ENCODE results near the gene GTF3C1. TPM values are rescaled to one million over a fixed set of nuclear protein-coding genes. Genes with fewer than 3 reads are reported as not detected.

GTF3C1 gene
- total RNA-seq, 1 donor from 2014 or later = 54.3 TPM

DNA sequence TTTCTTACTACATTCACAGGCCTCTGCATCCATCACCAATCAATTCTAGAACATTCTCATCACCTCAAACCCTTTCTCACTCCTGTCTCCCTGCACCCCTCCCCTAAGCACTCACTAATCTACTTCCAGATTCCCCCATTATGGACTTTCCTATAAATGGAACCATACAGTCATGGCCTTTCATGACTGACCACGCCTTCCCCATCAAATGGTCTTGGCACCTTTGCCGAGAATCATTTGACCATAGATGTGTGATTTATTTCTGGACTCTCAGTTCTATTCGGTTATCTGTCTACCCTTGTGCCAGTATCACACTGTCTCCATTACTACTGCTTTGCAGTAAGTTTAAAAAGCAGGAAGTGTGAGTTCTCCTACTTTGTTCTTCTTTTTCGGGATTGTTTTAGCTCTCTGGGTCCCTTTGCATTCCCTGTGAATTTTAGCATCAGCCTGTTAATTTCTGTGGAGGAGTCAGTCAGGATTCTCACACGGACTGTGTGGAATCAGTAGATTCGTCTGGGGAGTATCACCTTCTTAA lies 27.5 kb downstream of the GTF3C1 start:
- H3K4me1 Mint-ChIP-seq = no peaks in the 10 kb centered on the region
- intact Hi-C loops (cut with micrococcal nuclease) = no loop called here
- H3K27ac Mint-ChIP-seq = no peak overlapping the region
- DNase-seq = no peak
- H3K9me3 Mint-ChIP-seq = no peaks in the 10 kb centered on the region
- H3K4me3 Mint-ChIP-seq = no peak overlapping the region
- peaks cover 43% of the 10 kb centered on the region for H3K36me3 Mint-ChIP-seq (ENCODE audit: low read depth)
- H3K27me3 Mint-ChIP-seq = no peaks in the 10 kb centered on the region

DNA sequence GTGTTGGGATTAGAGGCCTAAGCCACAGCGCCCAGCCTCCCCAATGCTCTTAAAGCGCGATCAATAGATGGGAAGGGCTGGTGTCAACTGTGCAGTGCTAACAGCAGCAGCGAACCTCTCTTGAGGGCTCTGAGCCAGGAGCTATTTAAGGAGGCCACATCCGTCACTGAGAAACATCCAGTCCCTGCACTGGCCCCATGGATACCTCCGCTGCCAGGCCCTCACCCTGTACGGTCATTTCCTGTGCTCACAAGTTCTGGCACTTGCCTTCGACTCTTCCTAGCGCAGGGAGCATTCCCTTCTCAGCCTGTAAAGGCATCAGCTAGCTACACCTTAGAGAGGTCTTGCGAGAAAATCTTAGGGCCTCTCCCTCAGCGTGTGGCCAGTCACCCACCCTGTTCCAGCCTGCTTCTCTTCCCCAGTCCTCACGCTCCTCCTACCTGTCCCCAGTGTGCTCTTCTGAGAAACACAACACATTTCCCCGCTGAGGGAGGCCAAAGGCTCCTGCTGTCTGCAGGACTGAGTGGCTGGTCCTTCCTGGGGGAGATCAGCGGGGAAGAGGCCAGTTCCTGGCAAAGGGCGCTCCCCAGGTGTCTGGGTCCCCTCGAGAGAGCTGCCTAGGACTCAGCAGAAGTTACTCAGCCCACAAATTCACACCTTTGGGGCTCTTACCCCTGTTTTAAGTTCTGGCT lies 28.6 kb downstream of the GTF3C1 start:
- no peak for DNase-seq
- intact Hi-C loops (cut with micrococcal nuclease) = no loop called here
- Mint-ChIP-seq H3K4me3 (no peak overlapping the region), H3K4me1 (no peaks in the 10 kb centered on the region), H3K36me3 (ENCODE audit: low read depth) (peaks cover 35% of the 10 kb centered on the region), H3K27me3 (no peaks in the 10 kb centered on the region), H3K27ac (no peak overlapping the region), H3K9me3 (no peaks in the 10 kb centered on the region)

DNA sequence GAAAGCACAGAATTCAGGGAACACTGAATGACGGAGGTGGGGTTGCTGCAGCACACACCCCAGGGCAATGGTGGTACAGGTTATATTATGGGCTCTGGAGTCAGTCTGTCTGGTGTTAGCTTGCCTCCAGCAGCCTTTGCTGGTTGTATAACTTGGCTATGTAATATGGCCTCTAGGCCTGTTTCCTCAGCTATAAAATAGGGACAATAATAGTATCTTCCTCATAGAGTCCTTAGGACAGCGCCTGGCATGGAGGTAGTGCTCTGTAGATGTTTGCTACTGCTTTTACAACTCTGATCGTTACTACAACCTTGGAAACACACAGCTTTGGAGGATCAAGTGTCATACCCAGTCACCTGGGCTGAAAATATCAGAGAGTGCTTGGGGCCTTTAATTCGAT lies 31.5 kb downstream of the GTF3C1 start:
- H3K9me3 Mint-ChIP-seq = no peaks in the 10 kb centered on the region
- no peaks in the 10 kb centered on the region for H3K4me1 Mint-ChIP-seq

DNA sequence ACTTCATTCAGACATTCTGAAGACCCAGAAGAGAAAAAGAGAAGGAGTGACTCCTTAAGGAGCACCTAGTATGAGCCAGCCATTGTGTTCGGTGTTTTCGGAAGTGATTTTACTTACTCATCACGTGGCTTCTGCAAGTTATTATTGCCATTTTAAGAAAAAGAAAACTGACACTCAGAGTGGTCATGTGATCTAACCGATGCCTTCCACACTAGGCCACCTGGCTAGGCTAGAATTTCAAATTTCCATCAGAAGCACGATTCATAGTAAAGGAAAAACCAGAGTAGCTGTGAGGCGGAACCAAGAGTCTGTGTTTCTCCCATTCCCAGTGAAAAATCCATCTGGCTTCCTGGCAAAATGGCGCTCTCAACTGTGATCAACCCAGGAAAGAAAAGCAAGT lies 32.0 kb downstream of the GTF3C1 start:
- DNase-seq = no peak
- intact Hi-C loops (cut with micrococcal nuclease) = no loop called here
- Mint-ChIP-seq H3K27me3 (no peaks in the 10 kb centered on the region), H3K4me1 (no peaks in the 10 kb centered on the region), H3K27ac (no peak overlapping the region), H3K36me3 (ENCODE audit: low read depth) (peaks cover 25% of the 10 kb centered on the region), H3K4me3 (no peak overlapping the region), H3K9me3 (no peaks in the 10 kb centered on the region)

More for the DNA sequence above, 31.5 kb downstream of the GTF3C1 start:
- intact Hi-C loops (cut with micrococcal nuclease) = no loop called here
- DNase-seq = no peak
- no peak overlapping the region for H3K27ac Mint-ChIP-seq
- H3K27me3 Mint-ChIP-seq = no peaks in the 10 kb centered on the region
- peaks cover 25% of the 10 kb centered on the region for H3K36me3 Mint-ChIP-seq (ENCODE audit: low read depth)
- H3K4me3 Mint-ChIP-seq = no peak overlapping the region

DNA sequence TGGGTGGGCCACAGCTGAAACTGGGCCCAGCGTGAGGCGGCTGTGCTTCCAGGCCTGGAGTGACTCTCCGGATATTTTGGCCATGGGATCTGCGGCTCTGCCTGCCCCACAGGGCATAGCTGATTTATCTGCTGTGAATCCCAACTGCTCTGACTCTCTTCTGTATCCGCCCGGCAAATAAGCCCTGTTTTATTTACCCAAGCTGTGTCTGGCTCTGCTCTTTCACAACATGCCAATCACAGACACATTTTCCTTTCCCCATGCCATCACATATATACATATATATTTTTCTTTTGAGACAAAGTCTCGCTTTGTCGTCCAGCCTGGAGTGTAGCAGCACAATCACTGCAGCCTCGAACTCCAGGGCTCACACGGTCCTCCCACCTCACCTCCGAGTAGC lies 33.3 kb downstream of the GTF3C1 start:
- no peak overlapping the region for H3K4me3 Mint-ChIP-seq
- no peak overlapping the region for H3K27ac Mint-ChIP-seq
- intact Hi-C loops (cut with micrococcal nuclease) = no loop called here
- H3K36me3 Mint-ChIP-seq (ENCODE audit: low read depth) = peaks cover 26% of the 10 kb centered on the region
- no peaks in the 10 kb centered on the region for H3K27me3 Mint-ChIP-seq
- no peaks in the 10 kb centered on the region for H3K9me3 Mint-ChIP-seq
- H3K4me1 Mint-ChIP-seq = no peaks in the 10 kb centered on the region
- no peak for DNase-seq

DNA sequence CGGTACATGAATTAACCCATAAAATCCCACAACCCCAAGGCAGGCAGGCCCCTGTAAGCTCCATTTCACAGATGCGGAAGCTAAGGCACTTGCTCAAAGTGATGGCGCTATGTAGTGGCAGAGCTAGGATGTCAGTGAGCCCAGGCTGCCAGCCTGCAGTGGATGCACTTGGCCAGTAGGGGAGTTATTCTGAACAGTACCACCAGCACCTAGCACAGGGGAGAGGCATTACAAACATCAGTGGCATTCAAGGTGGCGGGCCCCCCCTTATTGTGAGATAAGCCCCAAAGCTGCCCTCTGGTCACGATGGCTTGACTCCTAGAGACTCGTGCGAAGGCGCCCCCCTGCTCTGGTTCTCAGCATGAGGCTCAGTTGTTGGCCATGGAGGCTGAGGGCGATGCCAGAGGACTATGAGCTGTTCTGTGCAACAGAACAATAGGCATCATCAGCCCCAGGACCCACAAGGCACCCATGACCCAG lies 33.8 kb downstream of the GTF3C1 start:
- DNase-seq = peak; percentile 75
- H3K4me1 Mint-ChIP-seq = no peaks in the 10 kb centered on the region
- H3K27me3 Mint-ChIP-seq = no peaks in the 10 kb centered on the region
- intact Hi-C loops (cut with micrococcal nuclease) = no loop called here
- H3K36me3 Mint-ChIP-seq (ENCODE audit: low read depth) = peaks cover 26% of the 10 kb centered on the region
- no peak overlapping the region for H3K4me3 Mint-ChIP-seq
- no peaks in the 10 kb centered on the region for H3K9me3 Mint-ChIP-seq
- H3K27ac Mint-ChIP-seq = no peak overlapping the region

DNA sequence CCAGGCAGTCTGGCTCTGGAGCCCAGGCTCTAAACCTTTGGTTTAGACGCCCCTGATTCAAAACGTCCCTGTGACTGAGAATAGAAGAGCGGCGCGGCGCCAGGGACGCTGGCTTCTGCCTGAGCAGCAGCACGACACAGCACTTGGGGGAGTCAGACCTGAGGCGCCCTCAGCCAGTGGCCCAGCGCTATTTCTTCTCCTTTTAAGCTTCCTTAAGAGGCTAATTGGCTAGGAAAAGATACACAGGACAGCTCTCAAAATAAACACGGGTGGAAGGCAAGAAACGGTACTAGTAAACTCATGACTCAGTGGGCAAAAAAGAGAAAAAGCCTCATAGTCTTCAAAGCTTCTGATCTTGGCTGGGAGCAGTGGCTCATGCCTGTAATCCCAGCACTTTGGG lies 34.9 kb downstream of the GTF3C1 start:
- no peak for DNase-seq
- Mint-ChIP-seq H3K9me3 (no peaks in the 10 kb centered on the region), H3K4me1 (no peaks in the 10 kb centered on the region), H3K27ac (no peak overlapping the region), H3K4me3 (no peak overlapping the region), H3K36me3 (ENCODE audit: low read depth) (peaks cover 26% of the 10 kb centered on the region), H3K27me3 (no peaks in the 10 kb centered on the region)
- intact Hi-C loops (cut with micrococcal nuclease) = no loop called here

DNA sequence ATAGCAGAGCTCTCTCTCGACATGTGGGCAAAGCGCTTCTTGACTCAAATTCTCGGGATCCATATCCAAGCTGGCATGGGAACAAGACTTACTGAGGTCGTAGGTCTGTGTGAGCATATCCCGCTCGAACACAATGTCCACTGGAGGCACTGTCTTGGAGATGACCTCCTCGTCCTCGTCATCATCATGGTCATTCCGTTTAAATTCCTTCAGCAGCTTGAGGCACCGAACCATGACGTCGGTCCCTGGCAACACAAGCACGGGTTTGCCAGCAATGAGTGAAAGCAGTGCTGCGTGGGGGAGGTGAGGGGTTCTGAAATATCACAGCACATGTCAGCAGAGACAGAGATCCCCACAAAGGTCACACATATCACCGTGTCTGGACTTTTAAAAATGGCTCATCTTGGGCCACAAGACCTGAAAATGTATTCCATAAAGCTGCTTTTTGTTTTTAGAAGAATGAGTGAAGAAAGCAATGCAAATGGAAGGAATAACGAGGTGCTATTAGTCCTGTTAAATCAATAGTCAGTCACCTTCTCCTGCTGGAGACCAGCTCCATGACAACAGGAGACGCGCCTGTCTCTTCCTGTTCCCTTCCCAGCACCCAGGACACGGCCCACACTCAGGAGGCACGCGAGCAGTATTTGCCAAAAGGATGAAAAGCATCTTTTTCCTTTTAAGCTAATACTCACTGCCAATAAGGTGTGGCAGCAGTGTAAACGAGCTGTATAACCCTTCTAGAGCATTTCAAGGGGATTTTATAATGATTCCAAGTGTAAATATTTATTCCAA lies 37.9 kb downstream of the GTF3C1 start:
- no peak overlapping the region for H3K4me3 Mint-ChIP-seq
- H3K9me3 Mint-ChIP-seq = no peaks in the 10 kb centered on the region
- H3K36me3 Mint-ChIP-seq (ENCODE audit: low read depth) = peaks cover 30% of the 10 kb centered on the region
- no peaks in the 10 kb centered on the region for H3K27me3 Mint-ChIP-seq
- intact Hi-C loops (cut with micrococcal nuclease) = no loop called here
- no peak overlapping the region for H3K27ac Mint-ChIP-seq
- DNase-seq = no peak
- H3K4me1 Mint-ChIP-seq = no peaks in the 10 kb centered on the region

DNA sequence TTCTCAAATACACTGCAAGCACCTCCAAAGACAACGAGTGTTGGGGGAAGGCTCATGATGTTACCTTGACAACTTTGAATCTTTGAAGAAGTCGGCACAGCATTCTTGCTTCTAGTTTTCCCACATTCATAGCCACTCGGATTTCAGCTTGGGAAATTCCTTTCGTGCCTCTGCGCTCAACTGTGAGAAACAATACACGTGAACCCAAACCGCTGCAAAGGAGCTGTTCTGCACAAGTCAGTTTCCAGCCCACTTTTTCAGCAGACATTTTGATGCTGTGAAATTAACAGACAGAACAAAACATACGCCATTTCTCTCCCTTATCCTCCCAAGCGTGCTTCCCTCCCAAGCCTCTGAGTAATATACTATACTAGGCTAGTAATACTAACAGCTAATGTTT lies 41.2 kb downstream of the GTF3C1 start:
- H3K4me3 Mint-ChIP-seq = no peak overlapping the region
- no peaks in the 10 kb centered on the region for H3K27me3 Mint-ChIP-seq
- intact Hi-C loops (cut with micrococcal nuclease) = no loop called here
- DNase-seq = no peak
- H3K36me3 Mint-ChIP-seq (ENCODE audit: low read depth) = peaks cover 49% of the 10 kb centered on the region
- no peaks in the 10 kb centered on the region for H3K9me3 Mint-ChIP-seq
- H3K27ac Mint-ChIP-seq = no peak overlapping the region
- H3K4me1 Mint-ChIP-seq = no peaks in the 10 kb centered on the region

DNA sequence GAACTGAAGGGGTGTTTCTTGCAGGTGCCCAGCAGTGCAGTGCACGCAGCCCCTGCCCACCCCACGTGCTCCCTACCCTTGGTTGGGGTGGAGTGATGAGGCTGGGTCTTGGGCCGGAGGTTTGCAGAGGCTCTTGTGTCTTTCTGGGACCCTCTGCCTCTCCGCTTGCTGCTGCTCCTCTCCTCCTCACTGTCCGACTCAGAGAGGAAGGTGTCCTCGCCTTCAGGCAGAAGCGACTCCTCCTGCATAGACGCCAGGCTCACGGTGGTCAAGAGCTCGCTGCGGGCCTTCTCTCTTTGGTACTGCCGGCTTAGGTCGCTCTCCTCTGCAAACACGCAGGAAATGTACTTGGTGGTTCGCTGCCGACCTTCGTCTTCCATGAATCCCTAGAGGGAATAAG lies 42.9 kb downstream of the GTF3C1 start:
- H3K36me3 Mint-ChIP-seq (ENCODE audit: low read depth) = peaks cover 55% of the 10 kb centered on the region
- no peaks in the 10 kb centered on the region for H3K27me3 Mint-ChIP-seq
- no peak overlapping the region for H3K4me3 Mint-ChIP-seq
- intact Hi-C loops (cut with micrococcal nuclease) = no loop called here
- no peaks in the 10 kb centered on the region for H3K9me3 Mint-ChIP-seq
- no peak for DNase-seq
- no peak overlapping the region for H3K27ac Mint-ChIP-seq
- H3K4me1 Mint-ChIP-seq = no peaks in the 10 kb centered on the region

DNA sequence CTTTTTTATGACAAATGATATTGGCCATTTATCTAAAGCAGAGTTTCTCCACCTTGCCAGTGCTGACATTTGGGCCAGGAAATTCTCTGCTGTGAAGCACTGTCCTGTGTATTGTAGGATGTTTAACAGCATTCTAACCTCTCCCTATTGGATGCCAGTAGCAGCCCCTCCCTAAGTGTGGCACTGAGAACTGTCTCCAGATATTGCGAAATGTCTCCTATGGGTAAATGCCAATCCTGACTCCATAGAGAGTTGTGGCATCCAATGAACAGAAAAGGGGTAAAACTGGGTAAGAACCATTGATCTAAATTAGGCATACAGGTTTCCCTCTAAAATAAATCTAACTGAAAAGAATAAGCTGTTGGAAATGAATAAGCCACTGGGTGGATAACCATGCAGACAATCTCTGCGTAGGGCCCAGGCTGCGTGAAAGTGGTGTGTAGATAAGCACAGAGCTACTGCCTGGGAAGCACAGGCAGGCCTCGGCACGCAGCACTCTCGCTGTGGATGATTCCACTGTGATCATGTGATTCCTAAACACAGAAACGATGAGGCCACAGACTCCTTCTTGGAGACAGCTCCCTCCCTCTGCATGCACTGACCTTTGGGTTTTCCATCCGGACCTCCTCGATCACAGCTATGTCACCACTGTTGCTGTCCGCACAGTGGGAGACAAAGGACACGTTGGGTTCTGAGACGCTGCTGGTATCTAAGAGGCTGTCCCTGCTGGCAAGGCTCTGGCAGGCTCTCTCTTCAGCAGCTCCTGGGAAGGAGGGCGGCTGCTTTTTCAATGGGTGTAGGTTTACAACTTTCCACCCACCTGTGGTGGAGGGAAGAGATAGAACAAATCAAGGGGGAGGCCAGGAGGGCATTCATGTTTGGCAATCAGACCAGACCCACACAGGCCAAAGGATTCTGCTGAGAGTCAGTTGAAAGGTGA lies 44.1 kb downstream of the GTF3C1 start:
- Mint-ChIP-seq H3K36me3 (ENCODE audit: low read depth) (peaks cover 57% of the 10 kb centered on the region), H3K9me3 (no peaks in the 10 kb centered on the region), H3K4me1 (no peaks in the 10 kb centered on the region), H3K27me3 (no peaks in the 10 kb centered on the region), H3K4me3 (no peak overlapping the region), H3K27ac (no peak overlapping the region)
- no peak for DNase-seq
- intact Hi-C loops (cut with micrococcal nuclease) = no loop called here

DNA sequence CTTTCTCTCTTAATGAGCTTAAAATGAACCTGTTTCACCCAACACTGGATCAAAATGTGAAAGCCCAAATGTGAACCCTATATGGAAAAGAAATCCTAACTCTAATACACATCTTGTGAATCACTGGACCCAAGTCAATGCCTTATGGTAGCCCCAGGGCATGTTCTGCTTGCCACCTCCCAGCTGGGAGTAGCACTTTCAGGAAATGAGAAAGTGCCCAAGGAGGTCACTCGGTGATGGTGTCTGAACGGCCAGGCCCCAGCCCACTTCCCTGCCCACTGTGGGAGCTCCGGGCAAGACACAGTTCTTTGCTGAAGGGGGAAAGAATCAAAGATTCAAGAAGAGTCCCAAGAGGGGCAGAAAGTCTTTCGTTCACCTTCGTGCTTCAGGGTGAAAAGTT lies 46.1 kb downstream of the GTF3C1 start:
- Mint-ChIP-seq H3K4me3 (no peak overlapping the region), H3K36me3 (ENCODE audit: low read depth) (peaks cover 58% of the 10 kb centered on the region)
- intact Hi-C loops (cut with micrococcal nuclease) = no loop called here

DNA sequence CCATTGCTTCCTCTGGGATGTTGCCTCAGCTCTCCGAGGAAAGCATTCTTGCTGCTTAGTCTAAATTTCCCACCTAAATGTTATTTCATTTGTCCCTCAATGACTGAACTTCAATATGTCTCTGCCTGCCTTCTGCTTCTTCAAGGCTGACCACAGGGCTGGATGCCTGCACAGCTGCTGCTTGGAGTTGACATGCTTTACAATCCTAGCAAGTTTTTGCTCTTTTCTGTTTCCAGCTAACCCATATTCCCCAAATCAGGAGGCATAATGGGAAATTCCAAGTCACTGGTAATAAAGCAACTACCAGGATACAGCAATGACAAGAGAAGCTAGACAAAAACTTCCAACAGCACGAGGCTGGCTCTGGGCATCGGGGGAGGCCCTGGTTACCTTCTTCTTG lies 48.9 kb downstream of the GTF3C1 start:
- Mint-ChIP-seq H3K27ac (no peak overlapping the region), H3K27me3 (no peaks in the 10 kb centered on the region), H3K4me1 (no peaks in the 10 kb centered on the region), H3K4me3 (no peak overlapping the region), H3K36me3 (ENCODE audit: low read depth) (peaks cover 56% of the 10 kb centered on the region), H3K9me3 (no peaks in the 10 kb centered on the region)
- no peak for DNase-seq
- intact Hi-C loops (cut with micrococcal nuclease) = no loop called here

More for the DNA sequence above, 46.1 kb downstream of the GTF3C1 start:
- H3K27ac Mint-ChIP-seq = no peak overlapping the region
- DNase-seq = no peak
- H3K4me1 Mint-ChIP-seq = no peaks in the 10 kb centered on the region
- no peaks in the 10 kb centered on the region for H3K27me3 Mint-ChIP-seq
- H3K9me3 Mint-ChIP-seq = no peaks in the 10 kb centered on the region
